HG02970 (cell line): ENCODE data around the gene AACS.
"Not testable (repeated sequence)": the region's sequence is repeated elsewhere in the genome, so short reads cannot be mapped to it uniquely, and the experiment has no call there.

ENCODE experiments used
- ATAC-seq: cut with Tn5 transposase; IDR thresholded peaks from one replicate; pipeline ENCODE4 v1.9.1; 2021; ENCODE audit warnings: mild to moderate bottlenecking, moderate library complexity, moderate number of reproducible peaks; ENCODE audit not compliant: unreplicated experiment, low FRiP score

AACS gene

GRCh38 chr12:125065021-125065918 lies at the start of gene AACS:
TSS of gene AACS (plus strand) at chr12:125065435. CDS start at chr12:125065585, 150 bp downstream.
- peak; percentile 88 for ATAC-seq

- no peak for ATAC-seq
These were observed 49.4 kb upstream of the AACS start for GRCh38 chr12:125015680-125016310.

GRCh38 chr12:125017801-125018200 lies 47.4 kb upstream of the AACS start:
- ATAC-seq: no peak

DNA sequence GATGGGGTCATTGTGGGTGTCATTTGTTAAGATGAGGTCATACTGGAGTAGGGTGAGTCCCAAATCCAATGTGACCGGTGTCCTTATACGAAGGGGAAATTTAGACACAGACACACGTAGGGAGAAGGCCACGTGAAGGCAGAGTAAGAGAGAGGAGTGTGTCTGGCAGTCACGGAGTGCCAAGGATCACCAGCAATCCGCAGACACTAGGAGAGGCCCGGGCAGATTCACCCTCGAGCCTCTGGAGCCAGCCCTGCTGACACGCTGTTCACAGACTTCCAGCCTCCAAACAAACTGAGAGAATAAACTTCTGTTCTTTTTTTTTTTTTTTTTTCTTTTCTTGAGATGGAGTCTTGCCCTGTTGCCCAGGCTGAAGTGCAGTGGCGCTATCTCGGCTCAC lies 46.9 kb upstream of the AACS start:
- no peak for ATAC-seq

GRCh38 chr12:125021096-125021495 lies 44.1 kb upstream of the AACS start:
- ATAC-seq: no peak

DNA sequence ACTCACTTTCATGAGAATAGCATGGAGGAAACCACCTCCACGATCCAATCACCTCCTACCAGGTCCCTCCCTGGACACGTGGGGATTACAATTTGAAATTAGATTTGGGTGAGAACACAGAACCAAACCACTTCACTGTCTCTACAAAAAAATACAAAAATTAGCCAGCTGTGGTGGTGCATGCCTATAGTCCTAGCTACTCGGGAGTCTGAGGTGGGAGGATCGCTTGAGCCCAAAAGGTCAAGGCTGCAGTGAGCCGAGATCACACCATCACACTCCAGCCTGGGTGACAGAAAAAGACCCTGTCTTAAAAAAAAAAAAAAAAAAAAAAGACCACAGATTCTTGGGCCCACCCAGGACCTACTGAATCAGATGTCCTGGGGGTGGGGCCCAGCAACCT lies 43.5 kb upstream of the AACS start:
- no peak for ATAC-seq

DNA sequence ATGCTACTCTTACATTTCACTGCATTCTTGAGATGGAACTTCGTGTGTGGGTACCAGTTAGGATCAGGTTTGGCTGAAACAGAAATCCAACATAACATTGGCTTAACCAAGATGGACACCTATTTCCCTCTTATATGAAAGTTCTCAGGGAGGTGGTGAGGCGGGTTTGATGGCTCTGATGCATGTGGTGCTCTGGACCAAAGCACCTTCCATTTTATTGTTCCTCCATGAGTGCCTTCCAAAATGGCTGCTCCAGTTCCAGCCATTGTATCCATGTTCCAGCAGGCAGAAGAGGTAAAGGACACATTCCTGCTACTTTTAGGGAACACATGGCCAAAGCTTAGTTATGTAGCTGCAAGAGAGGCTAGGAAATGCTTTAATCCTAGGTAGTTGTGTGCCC lies 42.2 kb upstream of the AACS start:
- no peak for ATAC-seq

- no peak for ATAC-seq
These were observed 40.2 kb upstream of the AACS start for GRCh38 chr12:125024949-125025563.

GRCh38 chr12:125025606-125026235 lies 39.5 kb upstream of the AACS start:
- no peak for ATAC-seq

DNA sequence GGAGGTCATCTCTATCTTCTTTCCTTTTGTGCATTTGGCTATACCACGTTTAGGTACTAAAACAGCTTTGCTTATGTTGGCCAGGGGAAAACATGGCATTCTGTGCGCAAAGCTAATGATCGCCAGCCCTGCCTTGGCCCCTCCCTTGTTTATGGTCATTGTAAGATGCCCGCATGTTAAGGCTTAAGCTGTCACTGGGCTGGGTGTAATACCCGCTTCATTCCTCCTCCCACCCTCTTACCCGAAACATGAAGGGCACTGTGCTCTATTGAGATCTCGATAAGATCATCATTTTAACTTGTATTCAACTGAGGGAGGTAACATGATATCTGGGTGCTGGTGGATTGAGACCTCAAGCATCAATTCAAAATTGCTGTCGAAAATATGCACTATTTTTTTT lies 37.1 kb upstream of the AACS start:
- no peak for ATAC-seq

DNA sequence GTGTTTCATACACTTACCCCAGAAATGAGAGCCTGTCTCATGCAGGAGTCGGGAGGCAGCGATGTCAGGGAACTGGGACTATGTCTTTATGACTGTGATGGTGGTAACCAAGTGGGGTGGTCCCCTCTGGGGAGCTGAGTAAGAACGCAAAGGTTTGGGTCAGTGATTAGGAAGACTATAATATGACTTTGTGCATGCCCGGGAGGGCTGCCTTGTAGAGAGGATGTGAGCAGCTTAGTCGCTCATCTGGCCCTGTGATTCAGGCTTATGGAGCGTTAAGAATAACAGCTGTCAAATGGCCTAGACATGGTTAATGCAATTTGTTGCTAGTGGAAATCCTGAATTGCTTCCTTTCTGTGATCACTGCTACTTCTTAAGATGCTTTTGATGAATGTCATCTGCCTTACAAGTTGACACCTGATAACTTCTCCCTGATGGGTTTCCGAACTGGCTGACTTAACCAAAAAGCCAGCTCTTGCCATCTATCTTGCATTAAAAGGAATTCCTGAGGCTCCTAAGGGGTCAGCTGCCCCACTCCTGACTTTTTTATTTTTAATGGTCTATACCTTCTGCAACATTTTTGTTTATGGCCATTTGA lies 35.4 kb upstream of the AACS start:
- no peak for ATAC-seq

DNA sequence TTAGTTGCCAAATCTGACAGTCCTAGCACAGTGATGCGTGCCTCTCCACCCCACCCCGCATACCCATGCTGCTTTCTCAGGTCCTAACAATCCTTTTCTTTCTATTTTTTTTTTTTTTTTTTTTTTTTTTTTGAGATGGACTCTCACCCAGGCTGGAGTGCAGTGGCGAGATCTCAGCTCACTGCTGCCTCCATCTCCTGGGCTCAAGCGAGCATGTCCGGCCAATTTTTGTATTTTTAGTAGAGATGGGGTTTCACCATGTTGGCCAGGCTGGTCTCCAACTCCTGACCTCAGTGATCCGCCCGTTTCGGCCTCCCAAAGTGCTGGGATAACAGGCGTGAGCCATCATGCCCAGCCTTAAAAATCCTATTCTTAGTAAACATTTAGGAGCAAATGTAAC lies 33.8 kb upstream of the AACS start:
- ATAC-seq: not testable (repeated sequence)

- no peak for ATAC-seq
These were observed 32.6 kb upstream of the AACS start for GRCh38 chr12:125032466-125033152.

- no peak for ATAC-seq
These were observed 31.9 kb upstream of the AACS start for GRCh38 chr12:125033288-125033687.

GRCh38 chr12:125038976-125039625 lies 26.1 kb upstream of the AACS start:
- no peak for ATAC-seq

- no peak for ATAC-seq
These were observed 16.2 kb upstream of the AACS start for GRCh38 chr12:125049093-125049458.

- no peak for ATAC-seq
These were observed 14.8 kb upstream of the AACS start for GRCh38 chr12:125050446-125050845.

DNA sequence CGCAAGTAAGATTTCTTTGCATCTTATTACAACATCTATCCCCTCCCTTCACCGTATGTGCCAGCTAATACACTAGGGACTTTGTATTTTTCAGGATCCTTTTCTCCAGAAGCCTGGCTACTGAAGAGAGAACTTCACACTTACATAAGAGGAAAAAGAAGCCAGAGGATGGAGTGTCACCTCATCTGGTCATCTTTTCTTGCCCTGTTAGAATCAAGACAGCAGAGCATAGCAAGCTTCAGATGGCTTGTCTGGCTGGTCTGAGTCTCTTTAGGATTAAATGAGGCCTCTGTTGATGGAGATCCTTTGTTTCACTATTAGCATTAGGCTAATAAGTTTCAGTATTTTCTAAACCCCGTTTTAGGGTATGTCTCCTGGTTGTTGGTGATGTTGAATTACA lies 14.4 kb upstream of the AACS start:
- ATAC-seq: no peak

- no peak for ATAC-seq
These were observed 11.4 kb upstream of the AACS start for GRCh38 chr12:125053821-125054220.

DNA sequence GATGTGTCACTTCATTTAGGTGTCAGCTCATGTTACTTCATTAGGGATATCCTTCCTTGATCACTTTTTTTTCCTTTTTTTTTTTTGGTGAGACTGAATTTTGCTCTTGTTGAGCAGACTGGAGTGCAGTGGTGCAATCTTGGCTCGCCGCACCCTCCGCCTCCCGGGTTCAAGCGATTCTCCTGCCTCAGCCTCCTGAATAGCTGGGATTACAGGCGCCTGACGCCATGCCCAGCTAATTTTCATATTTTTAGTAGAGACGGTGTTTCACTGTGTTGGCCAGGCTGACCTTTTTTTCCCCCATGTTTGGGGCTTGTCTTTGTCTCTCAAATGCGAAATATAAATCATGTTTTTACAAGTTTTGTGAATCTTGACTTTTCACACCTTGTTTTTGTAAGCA lies 9.6 kb upstream of the AACS start:
- ATAC-seq: no peak
